GM12878 (cell line): ENCODE measurements around the gene PPM1E.

Experiments
- ASH2L ChIP-seq: fragments of 300-600, 200-600 bp; sonication (generic); IDR thresholded peaks from 2 replicates; pipeline ENCODE4 v1.6.1; 2017; ENCODE audit warnings: low read depth, mild to moderate bottlenecking, borderline replicate concordance
- CBX5 ChIP-seq: sonication (generic); IDR thresholded peaks from 2 replicates; pipeline ENCODE4 v1.6.1; 2016; ENCODE audit warnings: low read depth, moderate library complexity, mild to moderate bottlenecking, inconsistent platforms
- ESRRA ChIP-seq: IDR thresholded peaks from 2 replicates; pipeline ENCODE4 v1.6.1; 2012; ENCODE audit warnings: mild to moderate bottlenecking, low read length, improper control_type of control experiment
- MAX ChIP-seq: IDR thresholded peaks from 2 replicates; pipeline ENCODE4 v1.6.1; 2012; ENCODE audit warnings: low read depth, low read length, improper control_type of control experiment
- MYC ChIP-seq: IDR thresholded peaks from 2 replicates; pipeline ENCODE4 v1.6.1; 2011; ENCODE audit warnings: mild to moderate bottlenecking, low read length, moderate library complexity, inconsistent platforms; ENCODE audit not compliant: insufficient read depth, insufficient replicate concordance, insufficient read length, severe bottlenecking
- POLR2A ChIP-seq: IDR thresholded peaks from 2 replicates; pipeline ENCODE4 v1.6.1; 2011; ENCODE audit warnings: low read depth, mild to moderate bottlenecking, low read length
- POLR2AphosphoS5 ChIP-seq: IDR thresholded peaks from 2 replicates; pipeline ENCODE4 v1.6.1; 2011; ENCODE audit warnings: mild to moderate bottlenecking, low read length, inconsistent platforms
- TF ChIP-seq, protein P1 (sequence below), 3 experiments: IDR thresholded peaks in 2 of 3; conservative IDR thresholded peaks in 1 of 3; 2 replicates each; pipeline ENCODE4 v1.5.1; 2011; ENCODE audit warnings: low read depth in 3 of 3, low read length in 3 of 3, mild to moderate bottlenecking in 3 of 3, control low read depth in 2 of 3, moderate library complexity in 2 of 3, inconsistent platforms in 1 of 3, mixed read lengths in 1 of 3; ENCODE audit not compliant: control insufficient read depth in 2 of 3, insufficient read depth in 1 of 3; ENCODE audit errors: extremely low read depth in 1 of 3
- TF ChIP-seq, protein P2 (sequence below): IDR thresholded peaks from 2 replicates; pipeline ENCODE4 v1.6.1; 2011; ENCODE audit warnings: low read depth, low read length, improper control_type of control experiment, borderline replicate concordance

DNA sequence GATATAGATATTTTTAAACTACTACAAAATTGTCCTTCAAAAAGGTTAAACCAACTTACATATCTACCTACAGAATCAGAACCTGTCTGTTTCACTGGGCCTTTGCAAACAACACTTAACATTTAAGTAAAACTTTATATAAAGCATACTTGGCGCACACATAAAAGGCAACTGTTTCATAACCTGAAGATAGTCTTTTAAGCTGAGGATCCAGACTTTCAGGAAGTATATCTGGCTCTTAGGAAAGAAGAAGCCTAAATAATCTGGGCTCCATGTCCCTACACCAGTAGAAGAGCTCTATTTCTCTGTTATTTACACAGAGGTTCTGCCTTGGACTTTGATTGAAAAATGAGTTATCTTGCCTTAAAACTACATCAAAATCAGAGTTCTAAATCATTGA is 275.2 kb downstream of the PPM1E start:
- TF ChIP-seq, protein P1, sequence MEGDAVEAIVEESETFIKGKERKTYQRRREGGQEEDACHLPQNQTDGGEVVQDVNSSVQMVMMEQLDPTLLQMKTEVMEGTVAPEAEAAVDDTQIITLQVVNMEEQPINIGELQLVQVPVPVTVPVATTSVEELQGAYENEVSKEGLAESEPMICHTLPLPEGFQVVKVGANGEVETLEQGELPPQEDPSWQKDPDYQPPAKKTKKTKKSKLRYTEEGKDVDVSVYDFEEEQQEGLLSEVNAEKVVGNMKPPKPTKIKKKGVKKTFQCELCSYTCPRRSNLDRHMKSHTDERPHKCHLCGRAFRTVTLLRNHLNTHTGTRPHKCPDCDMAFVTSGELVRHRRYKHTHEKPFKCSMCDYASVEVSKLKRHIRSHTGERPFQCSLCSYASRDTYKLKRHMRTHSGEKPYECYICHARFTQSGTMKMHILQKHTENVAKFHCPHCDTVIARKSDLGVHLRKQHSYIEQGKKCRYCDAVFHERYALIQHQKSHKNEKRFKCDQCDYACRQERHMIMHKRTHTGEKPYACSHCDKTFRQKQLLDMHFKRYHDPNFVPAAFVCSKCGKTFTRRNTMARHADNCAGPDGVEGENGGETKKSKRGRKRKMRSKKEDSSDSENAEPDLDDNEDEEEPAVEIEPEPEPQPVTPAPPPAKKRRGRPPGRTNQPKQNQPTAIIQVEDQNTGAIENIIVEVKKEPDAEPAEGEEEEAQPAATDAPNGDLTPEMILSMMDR (IDR thresholded peaks at IDR 0.05 in 2 of 3, conservative IDR thresholded peaks at IDR 0.05 in 1 of 3; ENCODE audit: control insufficient read depth in 2 of 3, extremely low read depth in 1 of 3, insufficient read depth in 1 of 3, low read depth in 3 of 3, low read length in 3 of 3) = no peak
- TF ChIP-seq CBX5 (no peak), POLR2A (no peak), MYC (no peak), ESRRA (no peak), POLR2AphosphoS5 (no peak), MAX (no peak), ASH2L (no peak)
- TF ChIP-seq, protein P2, sequence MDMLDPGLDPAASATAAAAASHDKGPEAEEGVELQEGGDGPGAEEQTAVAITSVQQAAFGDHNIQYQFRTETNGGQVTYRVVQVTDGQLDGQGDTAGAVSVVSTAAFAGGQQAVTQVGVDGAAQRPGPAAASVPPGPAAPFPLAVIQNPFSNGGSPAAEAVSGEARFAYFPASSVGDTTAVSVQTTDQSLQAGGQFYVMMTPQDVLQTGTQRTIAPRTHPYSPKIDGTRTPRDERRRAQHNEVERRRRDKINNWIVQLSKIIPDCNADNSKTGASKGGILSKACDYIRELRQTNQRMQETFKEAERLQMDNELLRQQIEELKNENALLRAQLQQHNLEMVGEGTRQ = no peak
